Measurements from ENCODE around the gene TGFA.

- TF ChIP-seq CTCF (IDR thresholded peaks at IDR 0.05) (no peak), EP300 (IDR thresholded peaks at IDR 0.05) (no peak)
Observed at GRCh38 chr2:70433315-70433714, 120.3 kb downstream of the TGFA start.
